Neural progenitor cell (in vitro differentiated cells): ENCODE data around the gene ABHD2.

Experiments used
- CTCF ChIP-seq: fragments of 200-600 bp; sonication (generic); IDR thresholded peaks from 2 replicates; pipeline ENCODE4 v1.5.1; 2017; ENCODE audit warnings: antibody characterized with exemption, mild to moderate bottlenecking
- EZH2 ChIP-seq: fragments of 200-600 bp; sonication (generic); IDR thresholded peaks from 2 replicates; pipeline ENCODE4 v1.6.1; 2017; ENCODE audit warnings: antibody characterized with exemption, mild to moderate bottlenecking, moderate library complexity
- EZH2phosphoT487 ChIP-seq: fragments of 200-600 bp; sonication (generic); IDR thresholded peaks from 2 replicates; pipeline ENCODE4 v1.6.1; 2017; ENCODE audit warnings: antibody characterized with exemption

GRCh38 chr15:89115547-89115946 lies 27.3 kb downstream of the ABHD2 start:
- TF ChIP-seq CTCF (no peak), EZH2phosphoT487 (no peak), EZH2 (no peak)
